ENCODE results near the gene INPP5J.
"Not testable (repeated sequence)": the region's sequence is repeated elsewhere in the genome, so short reads cannot be mapped to it uniquely, and the experiment has no call there.

- TF ChIP-seq CTCF (IDR thresholded peaks at IDR 0.05; ENCODE audit: poor library complexity); EZH2 (IDR thresholded peaks at IDR 0.05; ENCODE audit: borderline replicate concordance): not testable (repeated sequence)
Measured at GRCh38 chr22:31097539-31097938, 25.2 kb upstream of the INPP5J start.

All from hepatocyte (in vitro differentiated cells).